Measurements from ENCODE around the gene SH3TC1. TPM values are rescaled to one million over a fixed set of nuclear protein-coding genes. Genes with fewer than 3 reads are reported as not detected.
A peak's percentile ranks its signal among the peaks of the same experiment; 100 is the strongest.

SH3TC1 gene
- total RNA-seq, 4 donors from 2014 or later = 13.7 to 18.7 (median 15.2) TPM

DNA sequence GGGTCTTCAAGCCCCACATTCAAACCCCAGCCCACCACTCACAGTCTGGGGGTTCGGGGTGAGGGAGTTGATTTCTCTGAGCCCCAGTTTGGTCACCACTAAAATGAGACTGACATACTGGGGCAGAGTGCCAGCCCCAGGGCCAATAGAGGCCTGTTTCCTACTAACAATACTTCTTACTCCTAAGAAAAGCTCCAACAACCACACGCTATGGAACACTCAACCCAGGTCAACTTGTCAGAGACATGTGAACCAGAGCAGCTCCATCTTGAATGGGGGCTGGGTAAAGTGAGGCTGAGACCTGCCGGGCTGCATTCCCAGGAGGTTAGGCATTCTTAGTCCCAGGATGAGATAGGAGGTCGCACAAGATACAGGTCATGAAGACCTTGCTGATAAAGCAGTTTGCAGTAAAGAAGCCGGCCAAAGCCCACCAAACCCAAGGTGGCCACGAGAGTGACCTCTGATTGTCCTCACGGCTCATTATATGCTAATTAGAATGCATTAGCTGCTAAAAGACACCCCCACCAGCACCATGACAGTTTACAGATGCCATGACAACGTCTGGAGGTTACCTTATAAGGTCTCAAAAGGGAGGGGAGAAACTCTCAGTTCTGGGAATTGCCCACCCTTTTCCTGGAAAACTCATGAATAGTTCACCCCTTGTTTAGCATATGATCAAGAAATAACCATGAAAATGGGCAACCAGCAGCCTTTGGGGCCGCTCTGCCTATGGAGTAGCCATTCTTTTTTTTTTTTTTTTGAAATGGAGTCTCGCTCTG lies 43.9 kb downstream of the SH3TC1 start:
- H3K27ac ChIP-seq (replicated peaks in 1 of 4) = peak overlapping the region; percentile 5 to 67 (median 46)
- H3K36me3 ChIP-seq = peaks cover 0 to 32% (median 5%) of the 10 kb centered on the region in 4 donors
- DNase-seq (ENCODE audit: extremely low spot score) = no peak
- H3K9me3 ChIP-seq = no peaks in the 10 kb centered on the region
- H3K27me3 ChIP-seq = no peaks in the 10 kb centered on the region
- no peak for TF ChIP-seq EP300 (IDR thresholded peaks at IDR 0.05)
- TF ChIP-seq, protein P1, sequence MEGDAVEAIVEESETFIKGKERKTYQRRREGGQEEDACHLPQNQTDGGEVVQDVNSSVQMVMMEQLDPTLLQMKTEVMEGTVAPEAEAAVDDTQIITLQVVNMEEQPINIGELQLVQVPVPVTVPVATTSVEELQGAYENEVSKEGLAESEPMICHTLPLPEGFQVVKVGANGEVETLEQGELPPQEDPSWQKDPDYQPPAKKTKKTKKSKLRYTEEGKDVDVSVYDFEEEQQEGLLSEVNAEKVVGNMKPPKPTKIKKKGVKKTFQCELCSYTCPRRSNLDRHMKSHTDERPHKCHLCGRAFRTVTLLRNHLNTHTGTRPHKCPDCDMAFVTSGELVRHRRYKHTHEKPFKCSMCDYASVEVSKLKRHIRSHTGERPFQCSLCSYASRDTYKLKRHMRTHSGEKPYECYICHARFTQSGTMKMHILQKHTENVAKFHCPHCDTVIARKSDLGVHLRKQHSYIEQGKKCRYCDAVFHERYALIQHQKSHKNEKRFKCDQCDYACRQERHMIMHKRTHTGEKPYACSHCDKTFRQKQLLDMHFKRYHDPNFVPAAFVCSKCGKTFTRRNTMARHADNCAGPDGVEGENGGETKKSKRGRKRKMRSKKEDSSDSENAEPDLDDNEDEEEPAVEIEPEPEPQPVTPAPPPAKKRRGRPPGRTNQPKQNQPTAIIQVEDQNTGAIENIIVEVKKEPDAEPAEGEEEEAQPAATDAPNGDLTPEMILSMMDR (IDR thresholded peaks at IDR 0.05) = no peak
- TF ChIP-seq POLR2AphosphoS5 (IDR thresholded peaks at IDR 0.05) = no peak
- no peak for TF ChIP-seq POLR2A (IDR thresholded peaks at IDR 0.05; ENCODE audit: low read depth)
- WGBS = 85% methylated on average over 9 of the region's 10 CpGs
- peaks cover 12 to 26% (median 17%) of the 10 kb centered on the region in 4 donors for H3K4me1 ChIP-seq
- H3K4me3 ChIP-seq = no peak overlapping the region
- intact Hi-C loops (cut with DNase I) = loop anchor here (1.0 to 5.0 kb wide), 2 partner anchors 160 to 349 kb away; partner anchors contain the start of gene CPZ

DNA sequence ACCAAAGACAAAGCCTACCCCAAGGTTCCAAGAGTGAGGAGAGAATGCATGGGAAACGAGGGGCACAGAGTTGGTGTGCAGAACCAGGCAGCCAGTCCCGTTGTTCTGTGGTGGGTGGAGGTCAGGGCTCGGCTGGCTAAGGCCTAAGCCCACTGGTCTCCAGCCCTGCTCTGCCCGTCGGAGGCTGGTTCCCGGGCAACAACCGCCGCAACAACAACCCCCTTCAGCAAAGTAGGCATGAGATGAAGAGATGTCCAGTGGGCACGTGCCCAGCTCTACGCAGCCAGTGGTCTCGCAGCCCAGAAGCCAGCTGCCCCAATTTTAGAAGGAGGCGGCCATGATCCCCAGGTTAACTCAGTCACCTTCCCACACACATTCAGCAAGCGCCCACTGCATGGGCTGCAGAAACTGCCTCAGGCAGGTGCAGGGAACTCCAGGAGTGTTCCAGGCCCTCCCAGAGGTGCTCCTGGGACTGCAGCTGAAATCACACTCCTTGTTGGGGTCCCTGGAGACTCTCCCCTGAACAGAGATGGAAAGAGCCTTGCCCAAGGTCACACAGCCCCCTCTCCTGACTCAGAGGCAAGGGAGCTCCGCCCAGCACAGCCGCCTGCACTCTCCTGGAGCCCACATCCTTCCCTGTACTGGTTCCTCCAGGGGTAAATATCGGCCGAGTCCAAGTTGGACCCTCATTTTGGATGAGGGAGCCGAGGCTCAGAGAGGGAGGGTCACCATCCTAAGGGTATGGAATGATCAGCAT lies 45.1 kb downstream of the SH3TC1 start:
- no peaks in the 10 kb centered on the region for H3K9me3 ChIP-seq
- WGBS = 86% methylated on average over 4 of the region's 18 CpGs
- no peaks in the 10 kb centered on the region for H3K27me3 ChIP-seq
- H3K4me3 ChIP-seq = no peak overlapping the region
- intact Hi-C loops (cut with DNase I) = loop anchor here (5.0 kb wide), 1 partner anchor 348 kb away; the partner anchor contains the start of gene CPZ
- peaks cover 0 to 21% (median 2%) of the 10 kb centered on the region in 4 donors for H3K36me3 ChIP-seq
- no peak overlapping the region for H3K27ac ChIP-seq (replicated peaks in 1 of 4)
- DNase-seq (ENCODE audit: extremely low spot score) = no peak
- peaks cover 12 to 26% (median 17%) of the 10 kb centered on the region in 4 donors for H3K4me1 ChIP-seq
- TF ChIP-seq, protein P1 (IDR thresholded peaks at IDR 0.05) = no peak
- no peak for TF ChIP-seq POLR2A (IDR thresholded peaks at IDR 0.05; ENCODE audit: low read depth)
- no peak for TF ChIP-seq POLR2AphosphoS5 (IDR thresholded peaks at IDR 0.05)
- no peak for TF ChIP-seq EP300 (IDR thresholded peaks at IDR 0.05)

DNA sequence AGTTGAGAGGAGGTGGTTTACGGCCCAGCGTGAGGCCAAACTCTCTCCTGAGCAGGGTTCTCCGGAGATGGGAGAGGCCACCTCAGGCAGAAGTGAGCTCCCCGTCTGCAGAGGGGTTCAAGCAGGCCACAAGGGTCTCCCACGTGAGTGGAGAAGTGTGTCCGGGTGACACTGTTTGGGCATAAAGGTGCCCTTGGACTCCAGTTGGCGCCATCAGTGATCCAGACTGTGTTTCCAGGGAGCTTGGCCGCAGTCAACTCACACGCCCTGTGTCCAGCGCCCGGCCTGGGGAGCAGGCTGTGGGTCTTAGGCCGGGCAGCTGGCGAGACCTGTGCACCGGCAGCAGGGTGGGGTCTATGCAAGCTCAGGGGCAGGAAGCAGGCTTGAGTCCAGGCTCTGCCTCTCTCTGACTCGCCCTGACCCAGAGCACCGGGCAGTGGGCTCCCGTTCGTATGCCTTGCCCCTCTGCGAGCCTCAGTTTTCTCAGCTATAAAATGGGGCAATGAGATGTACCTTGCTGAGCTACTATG lies 45.9 kb downstream of the SH3TC1 start:
- Histone ChIP-seq H3K36me3 (peaks cover 0 to 13% (median 0%) of the 10 kb centered on the region in 4 donors), H3K27me3 (no peaks in the 10 kb centered on the region), H3K4me1 (peaks cover 12 to 26% (median 17%) of the 10 kb centered on the region in 4 donors), H3K4me3 (no peak overlapping the region), H3K9me3 (no peaks in the 10 kb centered on the region), H3K27ac (replicated peaks in 1 of 4) (no peak overlapping the region)
- DNase-seq (ENCODE audit: extremely low spot score) = no peak
- WGBS = 92% methylated on average over 6 of the region's 19 CpGs
- intact Hi-C loops (cut with DNase I) = loop anchor here (5.0 kb wide), 1 partner anchor 347 kb away; the partner anchor contains the start of gene CPZ
- TF ChIP-seq POLR2A (IDR thresholded peaks at IDR 0.05; ENCODE audit: low read depth) (no peak), EP300 (IDR thresholded peaks at IDR 0.05) (no peak), POLR2AphosphoS5 (IDR thresholded peaks at IDR 0.05) (no peak)
- TF ChIP-seq, protein P1 (IDR thresholded peaks at IDR 0.05) = no peak

DNA sequence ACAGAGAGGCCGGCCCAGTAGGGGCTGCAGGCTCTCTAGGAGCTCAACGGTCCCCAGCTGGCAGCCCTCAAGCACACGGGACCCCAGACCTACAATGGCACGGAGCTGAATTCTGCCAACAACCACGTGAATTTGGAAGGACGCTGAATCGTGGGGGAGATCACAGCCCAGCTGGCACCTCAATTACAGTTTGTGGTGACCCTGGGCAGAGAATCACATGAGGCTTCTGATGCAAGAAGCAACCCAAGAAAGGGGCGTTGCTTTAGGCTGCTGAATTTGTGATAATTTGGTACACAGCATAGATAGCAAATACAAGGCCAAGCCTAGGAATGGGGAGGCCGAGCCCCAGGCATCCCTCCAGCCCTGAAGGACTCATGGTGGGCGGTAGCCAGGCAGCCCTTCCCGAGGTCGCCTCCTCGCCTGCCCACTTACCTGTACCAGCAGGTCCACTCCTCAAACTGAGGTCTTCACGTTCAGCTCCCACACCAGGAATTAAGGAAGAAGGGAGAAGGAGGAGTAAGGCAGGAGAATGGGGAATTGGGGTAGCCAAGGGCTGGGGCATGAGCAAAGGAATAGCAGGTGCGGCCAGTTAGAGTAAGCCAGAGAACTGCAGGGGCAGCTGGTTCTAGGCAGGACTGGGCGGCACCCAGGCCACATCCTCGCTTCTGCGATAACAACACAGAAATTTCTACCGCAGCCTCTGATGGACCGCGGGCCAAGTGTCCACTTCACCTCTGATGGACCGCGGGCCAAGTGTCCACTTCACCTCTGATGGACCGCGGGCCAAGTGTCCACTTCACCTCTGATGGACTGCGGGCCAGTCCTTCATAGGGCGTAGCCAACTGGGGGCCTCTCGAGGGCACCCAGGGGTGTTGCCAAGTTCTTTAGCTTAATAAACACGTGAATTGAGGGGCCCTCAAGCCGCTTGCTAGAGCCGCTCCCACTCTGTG lies 47.1 kb downstream of the SH3TC1 start:
- Histone ChIP-seq H3K4me1 (peaks cover 12 to 26% (median 17%) of the 10 kb centered on the region in 4 donors), H3K4me3 (no peak overlapping the region), H3K27ac (replicated peaks in 1 of 4) (peak overlapping the region in 2 of 4 donors; percentile 46 to 62), H3K27me3 (no peaks in the 10 kb centered on the region), H3K36me3 (peaks cover 0 to 7% (median 0%) of the 10 kb centered on the region in 4 donors), H3K9me3 (no peaks in the 10 kb centered on the region)
- WGBS = 92% methylated on average over 22 of the region's 31 CpGs
- DNase-seq (ENCODE audit: extremely low spot score) = no peak
- intact Hi-C loops (cut with DNase I) = no loop called here
- TF ChIP-seq POLR2AphosphoS5 (IDR thresholded peaks at IDR 0.05) (no peak), EP300 (IDR thresholded peaks at IDR 0.05) (no peak), POLR2A (IDR thresholded peaks at IDR 0.05; ENCODE audit: low read depth) (no peak)
- TF ChIP-seq, protein P1 (IDR thresholded peaks at IDR 0.05) = no peak

All from esophagus muscularis mucosa (tissue), 4 donors.